SK-N-MC (cell line): ENCODE data around the gene PLGRKT.

Experiments used
- DNase-seq: peaks from one replicate; pipeline ENCODE4 v3.0.0-alpha.2; 2011; ENCODE audit warnings: low read depth, low spot score
- H3K27ac ChIP-seq: fragments of 200-600 bp; sonication (generic); 2 replicates; pipeline ENCODE4 v1.5.1; 2016; ENCODE audit warnings: mixed run types
- H3K36me3 ChIP-seq: fragments of 200-600 bp; sonication (generic); 2 replicates; pipeline ENCODE4 v1.6.1; 2017; ENCODE audit warnings: antibody characterized with exemption, low read length, mixed read lengths; ENCODE audit not compliant: insufficient read depth
- H3K4me3 ChIP-seq: fragments of 200-600 bp; sonication (generic); 2 replicates; pipeline ENCODE4 v1.5.1; 2016
- H3K9ac ChIP-seq: fragments of 200-600 bp; sonication (generic); 2 replicates; pipeline ENCODE4 v1.8.0; 2017; ENCODE audit warnings: mixed run types, mixed read lengths; ENCODE audit not compliant: insufficient read length
- H3K9me3 ChIP-seq: fragments of 200-600 bp; sonication (generic); 2 replicates; pipeline ENCODE4 v1.6.1; 2017; ENCODE audit warnings: low read depth, mild to moderate bottlenecking, antibody characterized with exemption, low read length, moderate library complexity, mixed read lengths
- EZH2 ChIP-seq: fragments of 200-600 bp; sonication (generic); IDR thresholded peaks from one replicate; pipeline ENCODE4 v1.6.1; 2017; ENCODE audit warnings: antibody characterized with exemption
- FOXP2 ChIP-seq: optimal IDR thresholded peaks from 2 replicates; pipeline ENCODE3; 2011; ENCODE audit warnings: mild to moderate bottlenecking, moderate library complexity; ENCODE audit not compliant: insufficient read depth; ENCODE audit errors: extremely low read length, control extremely low read depth
- POLR2AphosphoS5 ChIP-seq: IDR thresholded peaks from 2 replicates; pipeline ENCODE4 v1.6.1; 2012; ENCODE audit warnings: mild to moderate bottlenecking, low read depth, low read length, borderline replicate concordance

The PLGRKT gene

DNA sequence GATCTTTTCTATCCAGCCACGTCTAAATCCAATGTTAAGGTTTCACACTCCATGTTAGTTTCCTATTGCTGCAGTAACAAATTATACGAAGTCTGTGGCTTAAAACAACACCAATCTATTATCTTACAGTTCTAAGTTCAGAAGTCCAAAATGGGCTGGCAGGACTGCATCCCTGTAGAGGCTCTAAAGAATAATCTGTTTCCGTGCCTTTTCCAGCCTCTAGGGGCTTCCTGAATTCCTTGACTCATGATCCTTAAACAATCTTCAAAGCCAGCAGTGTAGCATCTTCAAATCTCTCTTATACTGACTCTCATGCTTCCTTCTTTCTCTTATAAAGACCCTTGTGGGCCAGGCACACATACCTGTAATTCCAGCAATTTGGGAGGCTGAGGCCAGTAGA lies 6.8 kb downstream of the PLGRKT start:
- H3K4me3 ChIP-seq: no peak overlapping the region
- H3K9me3 ChIP-seq: no peaks in the 10 kb centered on the region
- no peak overlapping the region for H3K27ac ChIP-seq
- DNase-seq: no peak
- no peak overlapping the region for H3K9ac ChIP-seq
- TF ChIP-seq FOXP2 (no peak), EZH2 (no peak), POLR2AphosphoS5 (no peak)
- H3K36me3 ChIP-seq: 0 out of 2 replicates have a peak, but pooled peaks cover 4% of the 10 kb centered on the region

DNA sequence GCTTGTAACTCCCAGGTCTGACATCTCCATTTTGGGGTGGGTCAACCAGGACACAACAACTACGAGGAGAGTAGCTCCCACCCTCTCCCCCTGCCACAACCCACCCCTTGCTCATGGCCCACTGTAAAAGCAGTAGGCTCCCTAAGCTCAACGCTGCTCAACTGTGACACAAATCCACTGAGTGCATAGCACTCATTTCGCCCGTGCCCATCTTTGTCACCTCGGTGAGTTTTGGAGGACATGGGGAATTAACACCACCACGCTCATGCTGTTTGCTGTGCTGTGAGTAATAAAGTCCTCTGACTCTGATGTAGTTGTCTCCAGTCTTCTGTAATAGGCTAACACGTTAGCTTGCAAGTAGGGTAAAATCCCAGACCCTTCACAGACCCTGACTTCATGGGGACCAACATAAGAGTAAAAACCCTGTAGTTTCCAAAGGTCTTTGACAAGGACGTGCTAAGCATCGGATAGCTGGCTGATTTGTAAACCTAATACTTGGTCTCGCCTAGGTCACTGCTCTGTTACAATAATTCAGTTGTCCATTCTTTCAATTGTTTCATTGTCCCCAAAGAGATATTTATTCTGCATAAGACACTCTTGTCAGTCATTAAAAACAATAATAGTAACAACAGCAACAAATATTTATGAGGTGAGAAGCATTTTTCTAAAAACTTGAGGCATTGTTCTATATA lies 7.7 kb downstream of the PLGRKT start:
- no peaks in the 10 kb centered on the region for H3K9me3 ChIP-seq
- no peak overlapping the region for H3K27ac ChIP-seq
- TF ChIP-seq FOXP2 (no peak), POLR2AphosphoS5 (no peak), EZH2 (no peak)

DNA sequence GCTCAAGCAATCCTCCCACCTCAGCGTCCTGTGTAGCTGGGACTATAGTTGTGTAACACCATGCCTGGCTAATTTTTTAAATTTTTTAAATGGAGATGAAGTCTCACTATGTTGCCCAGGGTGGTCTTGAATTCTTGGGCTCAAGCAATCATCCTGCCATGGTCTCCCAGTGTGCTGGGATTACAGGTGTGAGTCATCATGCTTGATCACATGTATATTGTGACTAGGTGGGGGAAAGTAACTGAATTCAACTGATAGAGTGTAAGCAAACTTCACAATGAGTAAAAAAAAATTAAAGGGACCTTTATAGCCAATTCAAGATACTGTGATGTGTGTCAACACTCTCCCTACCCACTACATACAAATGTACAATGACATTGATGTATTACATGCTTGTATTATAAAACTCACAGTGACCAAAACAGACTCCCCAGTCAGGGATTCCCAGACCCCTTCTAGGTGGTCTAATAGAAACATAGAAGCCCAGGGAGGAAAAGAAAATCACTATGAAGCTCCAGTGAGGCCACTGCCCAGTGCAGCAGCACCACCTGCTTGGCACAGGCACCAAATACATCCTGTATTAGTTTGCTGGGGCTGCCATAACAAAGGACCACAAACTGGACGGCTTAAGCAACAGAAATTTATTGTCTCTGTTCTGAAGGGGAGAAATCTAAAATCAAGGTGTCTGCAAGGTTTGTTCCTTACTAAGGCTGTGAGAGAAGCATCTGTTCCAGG lies 8.8 kb downstream of the PLGRKT start:
- DNase-seq: no peak
- no peak overlapping the region for H3K4me3 ChIP-seq
- no peak overlapping the region for H3K27ac ChIP-seq
- no peak for TF ChIP-seq FOXP2
- TF ChIP-seq EZH2: no peak
- TF ChIP-seq POLR2AphosphoS5: no peak
- no peaks in the 10 kb centered on the region for H3K36me3 ChIP-seq
- no peak overlapping the region for H3K9ac ChIP-seq
- H3K9me3 ChIP-seq: no peaks in the 10 kb centered on the region

More for the DNA sequence above, 7.7 kb downstream of the PLGRKT start:
- no peak for DNase-seq
- Histone ChIP-seq H3K4me3 (no peak overlapping the region), H3K9ac (no peak overlapping the region), H3K36me3 (no peaks in the 10 kb centered on the region)

DNA sequence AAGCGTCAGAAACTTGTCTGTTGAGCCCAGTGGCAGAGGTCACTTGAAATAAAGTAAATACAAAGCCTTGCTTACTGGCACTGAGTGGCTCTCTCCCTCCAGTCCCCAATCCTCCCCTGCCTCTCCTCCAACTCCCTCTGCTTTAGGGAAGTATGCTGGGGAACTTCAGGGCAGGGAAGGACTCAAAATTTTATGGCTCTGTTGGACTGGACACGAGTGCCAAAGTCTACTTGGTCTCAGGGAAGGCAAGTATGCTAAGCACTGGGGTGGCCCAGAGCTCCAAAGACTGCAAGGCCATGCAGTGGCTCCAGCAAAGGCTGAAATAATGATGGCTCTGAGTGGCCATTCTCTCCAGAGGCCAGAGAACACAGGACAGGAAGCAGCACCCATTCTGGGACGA lies 9.6 kb downstream of the PLGRKT start:
- Histone ChIP-seq H3K9ac (no peak overlapping the region), H3K27ac (no peak overlapping the region)

DNA sequence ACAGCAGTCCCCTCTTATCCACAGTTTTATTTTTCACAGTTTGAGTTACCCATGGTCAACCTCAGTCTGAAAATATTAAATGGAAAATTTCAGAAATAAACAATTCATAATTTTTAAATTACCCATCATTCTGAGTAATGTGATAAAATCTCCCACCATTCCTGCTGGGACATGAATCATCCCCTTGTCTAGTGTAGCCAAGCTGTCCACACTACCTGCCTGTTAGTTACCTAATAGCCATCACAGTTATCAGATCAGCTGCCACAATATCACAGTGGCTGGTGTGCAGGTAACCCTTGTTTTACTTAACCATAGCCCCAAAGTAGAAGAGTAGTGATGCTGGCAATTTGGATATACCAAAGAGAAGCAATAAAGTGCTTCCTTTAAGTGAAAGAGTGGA lies 10.7 kb downstream of the PLGRKT start:
- Histone ChIP-seq H3K27ac (no peak overlapping the region), H3K36me3 (no peaks in the 10 kb centered on the region), H3K9ac (no peak overlapping the region), H3K4me3 (no peak overlapping the region), H3K9me3 (no peaks in the 10 kb centered on the region)
- DNase-seq: no peak
- no peak for TF ChIP-seq EZH2
- TF ChIP-seq POLR2AphosphoS5: no peak
- no peak for TF ChIP-seq FOXP2

More for the DNA sequence above, 9.6 kb downstream of the PLGRKT start:
- H3K9me3 ChIP-seq: no peaks in the 10 kb centered on the region
- no peaks in the 10 kb centered on the region for H3K36me3 ChIP-seq
- DNase-seq: no peak
- no peak for TF ChIP-seq EZH2
- no peak for TF ChIP-seq POLR2AphosphoS5
- no peak for TF ChIP-seq FOXP2
- H3K4me3 ChIP-seq: no peak overlapping the region

DNA sequence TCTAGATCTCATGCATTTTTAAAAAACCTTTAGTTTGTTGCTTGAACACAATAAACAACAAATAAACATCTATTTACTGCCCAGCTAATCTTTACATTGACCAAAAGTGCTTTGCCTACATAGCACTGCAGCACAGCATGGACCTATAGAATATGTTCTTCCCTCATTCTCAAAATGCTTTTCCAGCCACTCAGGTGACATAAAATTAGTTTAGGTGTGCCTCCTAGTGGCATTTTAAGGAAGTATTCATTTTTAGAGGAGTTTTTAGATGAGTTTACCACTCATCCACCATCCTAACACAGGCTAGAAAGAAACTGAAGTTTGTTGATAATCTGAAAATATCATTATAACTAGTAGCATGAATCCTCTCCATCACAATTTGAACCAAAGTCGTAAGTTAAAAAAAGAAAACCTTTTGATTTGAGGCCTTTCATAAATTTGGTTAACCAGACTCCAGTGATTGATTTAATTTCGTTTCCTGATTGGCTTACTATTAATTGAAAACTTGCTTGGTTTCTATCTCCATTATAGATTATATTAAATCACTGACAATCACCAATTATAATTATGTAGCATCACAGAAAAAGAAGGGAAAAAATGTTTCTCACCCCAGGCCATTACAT lies 12.6 kb downstream of the PLGRKT start:
- TF ChIP-seq POLR2AphosphoS5: no peak
- TF ChIP-seq FOXP2: no peak
- no peak for TF ChIP-seq EZH2
- Histone ChIP-seq H3K9ac (no peak overlapping the region), H3K4me3 (no peak overlapping the region), H3K36me3 (no peaks in the 10 kb centered on the region), H3K9me3 (no peaks in the 10 kb centered on the region), H3K27ac (no peak overlapping the region)
- DNase-seq: peak; percentile 24

DNA sequence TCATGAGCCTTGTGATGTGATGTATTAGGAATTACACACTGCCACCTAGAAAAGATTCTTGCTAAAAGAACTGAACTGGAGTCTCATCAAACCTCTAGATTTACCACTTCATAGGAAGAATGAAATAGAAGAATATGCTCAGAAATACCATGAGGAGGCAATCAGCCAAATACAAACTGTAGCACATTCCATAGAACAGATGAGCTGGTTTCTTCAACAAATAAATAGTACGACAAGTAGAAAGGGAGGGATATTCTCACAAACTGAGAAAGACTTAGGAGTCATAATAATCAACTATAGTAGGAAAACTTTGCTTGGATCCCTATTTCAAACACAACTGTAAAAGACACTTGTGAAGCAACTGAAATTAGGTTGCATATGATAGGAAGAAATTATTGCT lies 15.4 kb downstream of the PLGRKT start:
- Histone ChIP-seq H3K27ac (no peak overlapping the region), H3K9me3 (no peaks in the 10 kb centered on the region), H3K36me3 (no peaks in the 10 kb centered on the region), H3K9ac (no peak overlapping the region), H3K4me3 (no peak overlapping the region)
- TF ChIP-seq EZH2: no peak
- TF ChIP-seq FOXP2: no peak
- TF ChIP-seq POLR2AphosphoS5: no peak
- DNase-seq: no peak

DNA sequence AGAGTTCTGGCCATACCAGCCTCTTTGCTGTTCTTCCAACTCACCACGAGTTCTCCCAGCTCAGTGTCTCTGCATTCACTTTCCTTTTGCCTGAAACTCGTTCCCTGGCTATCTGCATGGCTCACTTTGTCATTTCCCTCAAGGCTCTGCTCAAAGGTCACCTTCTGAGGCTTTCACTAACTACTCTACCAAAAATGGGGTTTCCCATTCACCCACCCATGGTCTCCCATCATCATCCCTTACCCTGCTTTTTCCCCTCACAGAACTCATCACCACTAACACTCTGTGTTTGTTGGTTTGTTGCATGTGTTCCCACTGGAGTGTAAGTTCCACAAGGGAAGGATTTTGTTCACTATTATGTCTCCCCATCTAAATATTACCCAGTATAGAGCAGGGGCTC lies 16.6 kb downstream of the PLGRKT start:
- no peak for TF ChIP-seq FOXP2
- Histone ChIP-seq H3K4me3 (no peak overlapping the region), H3K36me3 (no peaks in the 10 kb centered on the region), H3K27ac (no peak overlapping the region), H3K9me3 (no peaks in the 10 kb centered on the region), H3K9ac (no peak overlapping the region)
- DNase-seq: no peak
